HepG2 (cell line): ENCODE results near the gene FETUB. TPM values are rescaled to one million over a fixed set of nuclear protein-coding genes. Genes with fewer than 3 reads are reported as not detected.

Experiments
- ATF6 ChIP-seq: sonication (generic); formaldehyde crosslinking; conservative IDR thresholded peaks from 2 replicates; pipeline ENCODE4 v1.4.0; 2020; ENCODE audit warnings: missing genetic modification reagents
- GTF2F1 ChIP-seq: fragments of 150-350 bp; IDR thresholded peaks from 2 replicates; pipeline ENCODE4 v1.6.1; 2014; ENCODE audit warnings: low read length
- HMG20B ChIP-seq: conservative IDR thresholded peaks from 2 replicates; pipeline ENCODE4 v1.6.1; 2016; ENCODE audit warnings: missing genetic modification reagents, missing compliant biosample characterization
- HNRNPK ChIP-seq: fragments of 200-400 bp; formaldehyde crosslinking; IDR thresholded peaks from 2 replicates; pipeline ENCODE4 v1.6.1; 2018; ENCODE audit warnings: low read length, low read depth, moderate library complexity, mild to moderate bottlenecking; ENCODE audit not compliant: poor library complexity, severe bottlenecking
- LCORL ChIP-seq, 2 experiments: fragments of 450-650 bp in 1 of 2; sonication (generic) in 1 of 2; formaldehyde crosslinking in 1 of 2; IDR thresholded peaks; 2 replicates each; pipeline versions ENCODE4 v1.5.0 to v1.6.1; 2017 to 2020; ENCODE audit warnings: antibody characterized with exemption in 1 of 2, missing genetic modification reagents in 1 of 2
- MED13 ChIP-seq: sonication (generic); formaldehyde crosslinking; IDR thresholded peaks from 2 replicates; pipeline ENCODE4 v1.5.0; 2020; ENCODE audit warnings: missing genetic modification reagents
- RNF219 ChIP-seq: sonication (generic); formaldehyde crosslinking; IDR thresholded peaks from 2 replicates; pipeline ENCODE4 v1.5.0; 2020; ENCODE audit warnings: mild to moderate bottlenecking, missing genetic modification reagents
- TEF ChIP-seq: sonication (generic); formaldehyde crosslinking; IDR thresholded peaks from 2 replicates; pipeline ENCODE4 v1.5.0; 2020; ENCODE audit warnings: missing genetic modification reagents
- ZBTB20 ChIP-seq: sonication (generic); formaldehyde crosslinking; IDR thresholded peaks from 2 replicates; pipeline ENCODE4 v1.8.1; 2023; ENCODE audit warnings: missing genetic modification reagents, low read depth, mild to moderate bottlenecking, borderline replicate concordance
- ZFP41 ChIP-seq: sonication (generic); formaldehyde crosslinking; IDR thresholded peaks from 2 replicates; pipeline ENCODE4 v1.4.0; 2020; ENCODE audit warnings: mild to moderate bottlenecking, missing genetic modification reagents, borderline replicate concordance
- ZNF350 ChIP-seq: sonication (generic); formaldehyde crosslinking; IDR thresholded peaks from 2 replicates; pipeline ENCODE4 v1.4.0; 2020; ENCODE audit warnings: mild to moderate bottlenecking, low read depth, missing genetic modification reagents, borderline replicate concordance
- ZNF678 ChIP-seq: sonication (generic); formaldehyde crosslinking; IDR thresholded peaks from 2 replicates; pipeline ENCODE4 v1.4.0; 2020; ENCODE audit warnings: mild to moderate bottlenecking, missing genetic modification reagents
- ZNF770 ChIP-seq: sonication (generic); formaldehyde crosslinking; IDR thresholded peaks from 2 replicates; pipeline ENCODE4 v1.5.0; 2020; ENCODE audit warnings: mild to moderate bottlenecking, missing genetic modification reagents
- ZNF776 ChIP-seq: sonication (generic); formaldehyde crosslinking; IDR thresholded peaks from 2 replicates; pipeline ENCODE4 v1.4.0; 2020; ENCODE audit warnings: mild to moderate bottlenecking, missing genetic modification reagents
- ZSCAN20 ChIP-seq: sonication (generic); formaldehyde crosslinking; IDR thresholded peaks from 2 replicates; pipeline ENCODE4 v1.4.0; 2020; ENCODE audit warnings: missing genetic modification reagents, mild to moderate bottlenecking, borderline replicate concordance
- polyA plus RNA-seq, 8 experiments: library from polyadenylated mRNA; depleted of rRNA in 3 of 8; stranded (reverse) in 7 of 8; unstranded in 1 of 8; fragments of >200 nt; fragmentation: Illumina TruSeq in 4 of 8; extraction: Trizol in 4 of 8; gene quantifications; 2 replicates each; pipeline versions ENCODE4 v1.2.1 to v1.2.3, GENCODE V29; 2011 to 2016; ENCODE audit warnings: low read depth in 4 of 8, missing spikeins in 1 of 8, mixed read lengths in 1 of 8; ENCODE audit not compliant: insufficient read depth in 1 of 8
- total RNA-seq, 5 experiments: library from RNA; depleted of rRNA; stranded (reverse); fragments of >200 nt; fragmentation: Illumina TruSeq; extraction: Trizol; gene quantifications; 2 replicates each; pipeline ENCODE4 v1.2.3, GENCODE V29; 2016; ENCODE audit warnings: low read depth in 1 of 5
- TF ChIP-seq, protein P1 (sequence below): sonication (generic); formaldehyde crosslinking; conservative IDR thresholded peaks from 2 replicates; pipeline ENCODE4 v1.8.0; 2022; ENCODE audit warnings: missing genetic modification reagents

Gene FETUB
- total and polyA plus RNA-seq, 2 of the 13 experiments (the other 11 are each of a cell fraction or from before 2014, with no cell fraction given): 2.1 to 4.4 TPM

GRCh38 chr3:186617036-186617946 is 22.9 kb upstream of the FETUB start (continued):
- TF ChIP-seq ZFP41 (CRISPR knock-in tag) (no peak), ZNF350 (CRISPR knock-in tag) (no peak), ZNF776 (CRISPR knock-in tag) (no peak), ZNF770 (no peak), HNRNPK (no peak), ZSCAN20 (CRISPR knock-in tag) (no peak), LCORL (IDR thresholded peaks at IDR 0.05) (no peak), LCORL (CRISPR knock-in tag; IDR thresholded peaks at IDR 0.05) (peak; percentile 48; the same call in 1 of the 2 replicates), ZNF678 (no peak), GTF2F1 (no peak), TEF (CRISPR knock-in tag) (no peak), RNF219 (CRISPR knock-in tag) (no peak), MED13 (CRISPR knock-in tag) (no peak), HMG20B (CRISPR knock-in tag) (no peak), ATF6 (no peak), ZBTB20 (CRISPR knock-in tag) (peak; percentile 68; the same call in 1 of the 2 replicates)
- TF ChIP-seq, protein P1, sequence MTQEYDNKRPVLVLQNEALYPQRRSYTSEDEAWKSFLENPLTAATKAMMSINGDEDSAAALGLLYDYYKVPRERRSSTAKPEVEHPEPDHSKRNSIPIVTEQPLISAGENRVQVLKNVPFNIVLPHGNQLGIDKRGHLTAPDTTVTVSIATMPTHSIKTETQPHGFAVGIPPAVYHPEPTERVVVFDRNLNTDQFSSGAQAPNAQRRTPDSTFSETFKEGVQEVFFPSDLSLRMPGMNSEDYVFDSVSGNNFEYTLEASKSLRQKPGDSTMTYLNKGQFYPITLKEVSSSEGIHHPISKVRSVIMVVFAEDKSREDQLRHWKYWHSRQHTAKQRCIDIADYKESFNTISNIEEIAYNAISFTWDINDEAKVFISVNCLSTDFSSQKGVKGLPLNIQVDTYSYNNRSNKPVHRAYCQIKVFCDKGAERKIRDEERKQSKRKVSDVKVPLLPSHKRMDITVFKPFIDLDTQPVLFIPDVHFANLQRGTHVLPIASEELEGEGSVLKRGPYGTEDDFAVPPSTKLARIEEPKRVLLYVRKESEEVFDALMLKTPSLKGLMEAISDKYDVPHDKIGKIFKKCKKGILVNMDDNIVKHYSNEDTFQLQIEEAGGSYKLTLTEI (CRISPR knock-in tag): no peak
